NCI-H2227 (cell line): ENCODE data around the gene DGKD.
A peak's percentile ranks its signal among the peaks of the same experiment; 100 is the strongest.

ENCODE experiments used
- DNase-seq: peaks from one replicate; lab custom pipeline; 2025; ENCODE audit not compliant: unreplicated experiment; lab: John Stamatoyannopoulos, UW

Gene DGKD

DNA sequence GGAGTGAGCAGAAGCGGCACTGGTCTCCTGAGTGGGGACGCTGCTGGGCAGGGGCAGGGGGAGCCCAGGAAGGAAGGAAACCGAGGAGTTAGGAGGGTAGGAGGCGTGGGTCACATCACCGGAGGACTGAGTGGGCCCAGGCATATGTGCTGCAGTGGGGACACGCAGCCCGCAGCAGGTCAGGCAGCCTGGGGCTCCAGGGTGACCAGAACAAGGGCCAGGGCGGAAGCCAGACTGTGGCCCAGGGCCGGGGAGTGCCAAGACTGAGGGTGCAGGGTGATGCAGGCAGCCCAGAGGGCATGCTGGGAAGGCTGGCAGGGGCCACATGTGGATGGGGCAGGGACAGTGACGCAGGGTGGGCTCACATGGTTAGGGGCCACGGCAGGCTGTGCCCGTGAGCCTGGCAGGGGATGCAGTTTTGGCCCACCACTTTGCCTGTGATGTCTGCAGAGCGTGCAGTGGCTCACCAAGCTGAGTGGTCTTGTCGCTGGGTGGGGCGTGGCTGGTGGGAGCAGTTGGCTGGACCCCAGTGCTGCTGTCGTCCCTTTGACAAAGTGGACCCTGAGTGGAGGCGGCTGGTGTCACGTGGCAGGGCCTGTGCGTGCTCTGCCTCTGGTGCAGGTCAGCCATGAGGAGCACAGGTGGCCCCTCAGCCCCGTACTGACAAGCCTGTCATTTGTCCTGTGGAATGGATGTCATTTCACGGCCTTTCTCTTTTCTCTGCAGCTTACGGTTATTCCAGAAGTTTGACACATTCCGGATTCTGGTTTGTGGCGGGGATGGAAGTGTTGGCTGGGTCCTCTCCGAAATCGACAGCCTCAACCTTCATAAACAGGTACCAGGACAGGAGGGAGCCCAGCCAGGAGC, 87.1 kb downstream of the DGKD start:
- DNase-seq = no peak

DNA sequence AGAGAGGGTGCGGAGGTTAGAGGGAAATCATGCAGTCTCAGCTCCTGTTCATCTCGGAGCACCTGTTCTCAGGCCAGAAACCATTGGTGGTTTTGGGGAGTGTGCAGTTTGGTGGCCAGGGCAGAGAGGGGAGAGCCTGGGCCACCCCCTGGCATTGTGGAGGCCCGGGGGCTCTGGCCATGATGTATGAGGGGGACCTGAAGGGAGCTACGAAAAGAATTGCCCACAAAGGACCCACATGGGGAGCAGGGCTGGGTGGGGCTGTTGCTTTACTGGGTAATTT, 87.7 kb downstream of the DGKD start:
- DNase-seq = no peak

DNA sequence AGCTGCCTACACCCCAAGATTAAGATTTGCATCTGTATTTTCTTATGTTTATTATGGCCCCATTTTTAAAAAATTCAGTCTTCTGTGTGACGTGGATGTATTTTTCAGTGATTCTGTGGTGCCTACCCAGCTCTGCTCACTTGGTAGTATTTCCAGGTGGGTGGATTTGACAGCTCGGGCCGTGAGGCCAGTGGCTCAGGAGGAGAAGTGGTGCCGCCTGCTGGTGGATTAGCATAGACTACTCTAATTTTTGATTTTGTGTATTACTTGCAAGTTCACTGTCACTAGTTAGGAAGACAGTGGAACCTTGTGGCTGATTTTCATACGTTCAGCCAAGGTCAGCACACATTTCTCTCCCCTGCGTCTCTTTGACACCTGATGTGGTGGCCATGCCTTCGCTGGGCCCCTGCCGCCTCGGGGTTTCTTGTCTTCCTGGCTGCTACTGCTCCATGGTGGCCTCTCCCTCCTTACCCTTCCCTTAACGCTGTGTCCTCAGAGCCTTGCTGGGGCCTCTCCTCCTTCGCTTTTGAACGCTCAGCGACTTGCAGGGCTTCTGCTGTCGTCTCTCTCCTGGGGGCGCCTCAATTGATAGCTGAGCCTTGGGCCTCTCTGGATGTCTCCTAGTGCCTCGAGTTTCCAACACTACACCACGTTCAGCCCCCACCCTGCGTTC, 89.4 kb downstream of the DGKD start:
- peak; percentile 77 for DNase-seq

DNA sequence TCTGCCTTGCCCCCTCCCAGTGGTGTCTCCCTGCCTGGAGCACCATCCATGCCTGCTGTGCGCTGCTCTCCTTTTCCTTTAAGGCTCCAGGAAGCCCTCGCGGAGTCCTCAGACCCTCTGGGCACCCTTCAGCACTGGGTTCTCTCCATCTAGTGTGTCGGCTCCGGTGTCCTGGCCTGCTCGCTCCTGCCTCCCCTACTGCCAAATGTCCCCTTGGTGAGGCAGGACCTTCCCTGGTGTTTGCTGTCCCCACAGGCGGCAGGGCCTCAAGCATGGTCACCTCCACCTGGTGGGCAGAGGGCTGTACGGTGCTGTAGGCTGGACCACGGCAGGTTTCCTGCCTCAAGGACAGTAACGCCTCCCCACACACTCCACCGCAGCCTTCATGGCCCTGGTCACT, 90.2 kb downstream of the DGKD start:
- no peak for DNase-seq

DNA sequence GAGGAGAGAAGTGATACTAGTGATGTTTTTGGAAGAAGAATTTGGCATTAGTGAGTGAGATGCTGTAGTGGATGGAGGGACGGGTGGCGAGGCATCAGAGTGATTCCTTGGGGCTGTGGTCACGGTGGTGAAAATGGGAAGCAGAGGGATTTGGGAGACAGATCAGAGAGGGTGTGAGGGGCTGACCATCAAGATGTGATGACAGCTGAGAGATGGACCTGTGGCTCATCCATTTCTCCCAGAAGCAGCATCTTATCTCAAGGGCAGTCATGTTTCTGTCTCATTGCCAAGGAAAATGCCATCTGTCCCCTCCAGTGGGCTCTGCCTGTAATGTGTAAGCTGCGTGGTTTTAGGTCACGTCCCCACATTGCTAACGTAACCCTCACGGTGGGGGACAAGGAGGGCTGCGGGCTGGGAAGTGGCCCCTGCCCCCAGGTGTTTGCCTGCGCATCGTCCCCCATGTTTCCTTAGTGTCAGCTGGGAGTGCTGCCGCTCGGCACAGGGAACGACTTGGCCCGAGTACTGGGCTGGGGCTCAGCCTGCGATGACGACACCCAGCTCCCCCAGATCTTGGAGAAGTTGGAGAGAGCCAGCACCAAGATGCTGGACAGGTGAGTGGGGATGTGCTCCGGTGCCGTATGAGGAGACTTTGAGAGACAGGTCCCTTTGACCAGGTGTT, 91.0 kb downstream of the DGKD start:
- DNase-seq = no peak

DNA sequence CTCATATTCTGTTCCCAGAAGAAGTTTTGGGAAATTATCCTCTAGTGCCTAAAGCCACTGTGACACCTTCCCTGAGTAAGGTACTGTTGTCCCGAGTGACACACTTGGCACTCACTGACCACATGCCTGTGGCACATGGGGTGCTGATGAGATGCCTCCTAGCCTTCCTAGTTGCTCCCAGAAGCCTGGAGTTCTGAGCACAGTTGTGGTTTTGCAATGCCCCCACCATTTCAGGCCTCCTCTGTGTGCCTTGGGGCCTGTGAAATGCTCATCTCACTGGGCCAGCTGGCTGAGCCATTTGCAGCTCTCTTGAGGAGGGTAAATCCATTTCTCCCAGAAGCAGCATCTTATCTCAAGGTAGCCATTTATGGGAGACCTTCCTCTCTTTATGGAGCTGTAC, 91.8 kb downstream of the DGKD start:
- no peak for DNase-seq

DNA sequence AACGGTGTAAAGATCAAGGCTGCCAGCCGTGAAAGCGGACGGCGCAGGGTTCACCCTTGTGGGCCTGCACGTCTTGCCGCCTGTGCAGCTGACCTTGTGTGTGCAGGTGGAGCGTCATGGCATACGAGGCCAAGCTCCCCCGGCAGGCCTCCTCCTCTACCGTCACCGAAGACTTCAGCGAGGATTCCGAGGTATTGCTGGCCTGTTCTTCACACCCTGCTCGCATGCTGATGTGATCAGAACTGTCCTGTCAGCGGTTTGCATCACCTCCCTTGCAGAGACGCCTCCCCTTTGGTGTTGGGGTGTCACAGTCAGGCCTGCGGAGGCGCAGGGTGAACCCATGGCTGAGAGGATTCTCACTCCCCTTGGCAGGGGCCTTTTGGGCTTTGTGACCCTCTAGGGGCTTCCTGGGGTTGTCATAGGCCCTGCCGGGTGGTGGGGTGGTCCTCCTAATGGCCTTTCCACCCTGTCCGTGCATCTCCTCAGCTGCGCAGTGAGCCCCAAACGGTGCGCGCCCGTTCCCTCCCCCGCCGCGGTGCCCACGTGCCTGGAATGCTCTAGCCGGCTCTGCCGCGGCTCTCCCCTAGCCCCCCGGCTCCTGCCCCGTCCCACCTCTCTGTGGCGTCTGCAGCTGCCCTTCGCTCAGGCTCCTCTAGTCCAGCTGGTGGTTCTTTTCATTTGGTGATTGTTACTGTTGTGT, 92.5 kb downstream of the DGKD start:
- DNase-seq = no peak

DNA sequence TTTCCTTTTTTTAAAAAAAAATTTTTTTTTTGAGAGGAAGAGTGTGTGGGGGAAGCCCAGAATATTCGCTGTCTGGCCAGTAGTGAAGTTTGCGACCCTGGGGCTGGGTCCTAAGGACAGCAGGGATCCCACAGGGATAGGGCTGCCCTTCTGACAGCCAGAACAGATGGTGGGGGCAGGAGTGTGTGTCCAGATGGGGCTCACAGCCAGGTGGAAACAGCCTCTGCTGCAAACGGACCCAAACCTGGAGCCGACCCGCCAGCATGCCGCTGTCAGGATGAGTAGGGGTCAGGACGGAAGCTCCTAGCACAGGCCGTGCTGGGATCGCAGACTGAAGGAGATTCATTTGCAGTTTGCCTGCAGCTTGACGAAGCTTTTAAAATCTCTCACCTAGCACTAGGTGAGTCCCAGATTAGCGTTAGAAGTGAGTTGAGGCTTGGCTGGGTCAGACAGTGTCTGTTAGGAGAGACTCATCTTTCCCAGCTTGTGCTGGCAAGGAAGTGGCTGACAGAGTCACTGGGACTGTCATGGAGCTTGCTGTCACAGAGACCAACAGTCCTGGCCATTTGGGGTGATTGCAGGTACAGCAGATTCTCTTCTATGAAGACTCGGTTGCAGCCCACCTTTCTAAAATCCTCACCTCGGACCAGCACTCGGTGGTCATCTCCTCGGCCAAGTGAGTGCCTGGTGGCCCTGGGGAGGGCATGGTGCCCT, 93.4 kb downstream of the DGKD start:
- no peak for DNase-seq

DNA sequence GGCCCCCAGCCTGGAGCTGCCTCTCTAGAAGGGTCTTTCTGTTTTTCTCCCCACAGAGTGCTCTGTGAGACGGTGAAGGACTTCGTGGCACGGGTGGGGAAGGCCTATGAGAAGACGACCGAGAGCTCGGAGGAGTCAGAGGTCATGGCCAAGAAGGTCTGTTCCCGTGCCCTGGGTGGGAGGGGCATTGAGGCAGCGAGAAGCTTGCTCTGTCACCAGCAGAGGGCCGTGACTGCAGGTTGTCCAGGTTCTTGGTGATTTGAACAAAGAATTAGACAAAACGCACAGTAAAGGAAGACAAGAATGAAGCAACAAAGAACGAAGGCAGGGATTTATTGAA, 93.9 kb downstream of the DGKD start:
- no peak for DNase-seq

DNA sequence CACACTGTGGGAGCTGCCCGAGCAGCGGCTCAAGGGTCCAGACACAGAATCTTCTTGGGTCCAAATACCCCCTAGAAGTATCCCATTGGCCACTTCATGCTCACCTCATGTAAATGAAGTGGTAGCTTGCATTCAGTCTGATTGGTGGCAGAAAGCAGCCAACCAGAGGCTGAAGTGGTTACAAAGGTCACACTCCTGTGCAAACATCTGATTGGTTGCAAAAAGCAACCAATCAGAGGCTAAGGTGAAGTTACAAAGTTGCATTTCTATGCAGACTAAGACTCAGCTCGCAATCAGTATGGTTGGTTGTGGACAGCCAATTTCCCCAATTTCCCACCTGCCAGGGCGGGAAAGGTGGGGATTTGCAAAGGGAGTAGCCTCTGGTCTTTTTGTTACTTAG, 94.3 kb downstream of the DGKD start:
- no peak for DNase-seq

DNA sequence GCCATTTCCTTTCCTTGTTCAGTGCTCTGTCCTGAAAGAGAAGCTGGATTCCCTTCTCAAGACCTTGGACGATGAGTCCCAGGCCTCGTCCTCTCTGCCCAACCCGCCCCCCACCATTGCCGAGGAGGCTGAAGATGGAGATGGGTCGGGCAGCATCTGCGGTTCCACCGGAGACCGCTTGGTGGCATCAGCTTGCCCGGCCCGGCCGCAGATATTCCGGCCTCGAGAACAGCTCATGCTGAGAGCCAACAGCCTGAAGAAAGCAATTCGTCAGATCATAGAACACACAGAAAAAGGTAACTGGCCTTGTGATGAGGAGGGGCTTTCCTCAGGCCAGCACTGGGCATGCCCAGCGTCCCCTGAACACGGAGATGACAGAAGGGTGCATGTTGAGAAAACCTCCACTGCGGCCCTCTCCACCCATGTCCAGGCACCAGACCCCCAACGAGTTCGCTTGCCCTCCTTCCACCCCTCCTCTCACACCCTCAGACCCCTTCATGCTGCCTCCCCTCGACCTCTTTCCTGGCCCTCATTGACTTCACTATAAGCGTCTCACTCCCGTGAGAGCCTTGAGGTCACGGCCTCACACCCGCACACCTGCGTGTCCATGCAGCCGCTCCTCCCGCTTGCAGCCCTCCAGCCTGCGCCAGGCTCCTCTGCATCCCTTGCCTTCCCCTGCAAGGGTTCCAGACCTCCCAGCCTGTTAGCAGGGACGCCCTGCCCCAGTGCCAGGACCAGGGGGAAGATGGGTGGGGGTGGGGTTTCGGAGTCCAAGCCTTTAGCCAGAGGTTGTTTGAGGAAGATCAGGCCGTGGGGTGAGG, 95.0 kb downstream of the DGKD start:
- peak; percentile 62 for DNase-seq

DNA sequence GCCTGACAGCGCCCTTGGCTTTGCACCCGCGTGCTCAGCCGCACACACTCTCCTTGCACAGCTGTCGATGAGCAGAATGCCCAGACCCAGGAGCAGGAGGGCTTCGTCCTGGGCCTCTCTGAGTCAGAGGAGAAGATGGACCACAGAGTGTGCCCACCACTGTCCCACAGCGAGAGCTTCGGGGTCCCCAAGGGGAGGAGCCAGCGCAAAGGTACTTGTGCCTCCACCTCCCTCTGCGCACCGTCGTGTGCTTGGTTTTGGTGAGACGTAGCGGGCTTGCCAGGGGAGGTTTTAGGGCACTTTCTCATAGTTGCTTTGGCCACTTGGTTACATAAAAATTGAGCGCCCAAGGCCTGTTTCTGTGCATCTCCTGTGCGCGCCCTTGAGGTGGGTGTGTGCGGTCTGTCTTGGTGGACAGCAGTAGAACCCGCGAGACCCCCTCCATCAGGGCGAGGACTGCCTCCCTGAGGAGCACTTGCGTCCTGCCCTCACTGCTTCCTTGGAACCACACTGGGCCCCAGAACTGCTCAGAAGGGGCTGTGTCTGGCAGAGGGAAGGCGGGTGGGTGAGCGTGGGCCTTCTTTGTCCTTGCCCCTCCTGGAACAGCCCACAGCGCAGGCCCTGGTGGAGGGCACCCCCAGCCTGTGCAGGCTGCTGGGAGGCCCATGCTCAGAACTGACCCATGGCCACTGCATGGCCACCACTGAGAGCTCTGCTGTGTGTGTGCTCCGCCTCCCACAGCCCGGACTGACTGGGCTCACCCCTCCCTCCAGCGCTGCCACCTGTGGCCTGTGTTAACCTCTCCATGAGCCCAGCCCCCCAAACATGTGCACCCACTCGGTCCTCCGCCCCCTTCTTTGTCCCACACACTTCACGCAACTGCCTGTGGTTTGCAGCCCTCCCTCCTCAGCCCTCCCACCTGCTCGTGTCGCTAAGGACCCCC, 95.9 kb downstream of the DGKD start:
- no peak for DNase-seq

DNA sequence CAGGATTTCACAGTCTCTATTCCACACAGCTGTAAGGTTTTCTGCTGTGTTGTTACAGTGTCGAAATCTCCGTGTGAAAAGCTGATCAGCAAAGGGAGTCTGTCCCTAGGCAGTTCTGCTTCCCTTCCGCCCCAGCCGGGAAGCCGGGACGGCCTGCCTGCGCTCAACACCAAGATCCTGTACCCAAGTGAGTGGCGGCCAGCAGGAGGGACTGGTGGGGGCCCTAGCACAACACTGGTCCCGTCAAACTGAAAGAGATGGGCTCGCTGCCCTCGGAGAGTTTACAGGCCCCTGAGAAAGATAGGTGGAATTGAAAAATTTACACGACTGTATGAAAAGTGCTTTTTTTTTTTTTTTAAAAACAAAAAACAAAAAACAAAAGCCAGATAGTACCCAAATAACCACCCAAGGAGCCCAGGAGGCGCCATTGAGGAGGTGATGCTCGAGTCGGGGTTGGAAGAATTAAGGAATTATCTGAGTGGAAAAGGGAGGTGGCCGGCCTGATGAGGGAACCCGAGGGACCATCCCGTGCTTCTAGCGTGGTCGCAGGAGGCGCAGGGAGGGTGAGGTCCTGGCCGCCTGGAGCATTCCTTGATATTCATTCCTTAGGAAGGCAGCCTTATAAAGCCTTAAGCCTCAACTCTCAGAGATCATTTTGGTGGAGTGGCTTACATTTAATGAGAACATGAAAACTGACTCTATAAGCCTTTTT, 96.7 kb downstream of the DGKD start:
- no peak for DNase-seq

DNA sequence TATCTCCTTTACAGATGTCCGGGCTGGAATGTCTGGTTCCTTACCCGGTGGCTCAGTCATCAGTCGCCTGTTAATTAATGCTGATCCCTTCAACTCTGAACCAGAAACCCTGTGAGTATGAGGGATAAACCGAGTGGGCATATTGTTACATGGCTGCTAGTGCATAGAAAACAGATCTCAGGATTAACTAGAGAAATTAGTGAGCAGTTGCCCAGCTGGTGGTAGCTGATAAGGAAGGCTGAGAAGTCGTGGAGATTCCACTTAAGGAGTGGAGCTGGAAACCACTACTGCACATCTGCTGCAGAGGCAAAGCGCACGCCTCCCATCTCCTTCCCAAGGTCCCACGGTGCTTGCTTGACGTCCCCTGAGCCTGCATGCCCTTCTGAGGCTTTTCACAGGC, 97.7 kb downstream of the DGKD start:
- DNase-seq = no peak

DNA sequence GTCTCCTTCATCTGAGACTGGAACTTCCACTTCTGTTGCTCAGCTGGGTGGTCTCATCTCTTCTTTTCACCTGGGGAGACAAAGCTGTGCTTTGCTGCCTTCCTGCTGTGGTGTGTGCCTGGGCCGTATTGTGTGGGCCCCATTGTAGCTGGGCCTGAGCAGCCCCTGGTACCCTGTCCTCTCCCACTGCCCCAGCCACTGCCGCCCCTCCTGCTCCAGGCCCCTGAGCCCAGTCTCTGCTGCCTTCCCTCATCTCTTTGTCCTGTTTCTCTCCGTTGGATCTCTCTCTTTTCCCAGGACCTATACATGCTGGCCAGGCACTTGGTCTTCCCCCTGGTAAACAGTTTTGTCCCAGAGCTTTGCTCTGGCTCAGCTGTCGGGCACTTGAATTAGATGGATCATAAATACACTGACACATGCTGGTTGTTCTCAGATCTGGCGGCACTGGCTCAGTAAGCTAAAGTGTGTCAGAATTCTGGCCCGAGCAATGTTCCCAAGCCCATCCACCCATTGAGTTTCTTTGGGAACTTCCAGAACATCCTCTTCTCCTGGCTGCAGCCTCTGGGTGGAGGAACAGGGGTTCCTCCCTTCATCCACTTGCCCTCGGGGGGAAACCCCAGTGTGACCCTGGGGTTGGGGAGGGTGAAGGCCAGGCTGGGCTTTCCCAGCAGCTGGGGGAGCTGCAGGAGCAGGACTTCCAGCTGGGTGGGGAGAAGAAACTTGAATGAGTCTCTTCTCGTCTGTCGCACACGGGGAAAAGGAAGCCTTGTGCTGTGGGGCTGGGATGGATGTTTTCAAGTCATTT, 99.0 kb downstream of the DGKD start:
- no peak for DNase-seq

DNA sequence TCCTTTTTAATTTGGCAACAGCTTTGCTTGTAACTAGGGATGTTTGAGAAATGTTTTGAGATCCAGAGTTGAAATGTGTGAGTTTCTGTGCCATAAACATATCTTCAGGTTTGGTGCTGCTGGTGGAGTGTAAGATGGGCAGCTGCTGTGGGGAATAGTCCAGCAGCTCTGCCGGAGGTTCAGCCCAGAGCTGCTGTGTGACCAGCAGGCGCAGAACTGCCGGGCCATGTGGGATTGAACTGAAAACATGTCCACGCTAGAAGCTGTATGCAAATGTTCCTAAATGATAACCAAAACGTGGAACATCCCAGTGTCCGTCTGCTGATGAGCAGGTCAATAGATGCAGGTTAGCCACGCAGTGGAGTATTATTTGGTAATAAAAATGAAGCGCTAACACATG, 99.6 kb downstream of the DGKD start:
- no peak for DNase-seq

DNA sequence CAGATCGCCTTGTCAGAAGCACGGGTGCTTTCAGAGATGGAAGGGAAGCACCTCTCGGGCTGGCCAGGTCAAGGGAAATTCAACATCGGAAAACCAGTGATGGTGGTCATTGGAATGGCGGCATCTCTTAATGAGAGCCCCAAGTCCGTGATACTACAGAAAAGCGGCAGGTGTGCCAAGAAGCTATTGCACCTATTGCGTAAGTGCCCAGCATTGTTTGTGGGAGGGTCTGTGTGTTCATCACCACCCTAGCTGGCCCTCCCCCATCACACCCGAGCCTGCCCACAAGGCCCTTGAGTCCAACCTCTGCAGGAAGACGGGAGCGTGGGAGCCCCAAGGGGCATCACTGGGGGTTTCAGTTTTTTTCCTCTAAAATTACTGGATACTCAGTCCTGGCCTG, 100.7 kb downstream of the DGKD start:
- no peak for DNase-seq

DNA sequence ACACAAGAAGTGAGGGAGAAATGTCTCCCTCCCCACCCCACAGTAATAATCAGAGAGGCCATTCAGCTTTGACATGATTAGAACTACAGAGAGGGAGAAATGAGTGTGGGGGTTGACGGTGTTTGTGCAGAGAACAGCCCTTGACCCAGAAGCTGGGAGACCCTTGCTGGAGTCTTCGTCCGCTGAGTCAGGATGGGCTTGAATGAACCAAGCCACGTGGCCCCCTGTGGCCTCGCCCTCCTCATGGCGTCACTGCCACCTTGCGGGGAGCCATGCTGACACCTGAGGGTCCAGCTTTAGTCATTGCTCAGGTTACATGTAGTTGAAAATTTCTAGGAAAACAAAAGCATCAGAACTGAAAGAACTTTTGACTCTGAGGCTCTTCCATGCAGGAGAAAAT, 101.2 kb downstream of the DGKD start:
- DNase-seq = no peak
